ENCODE results near the gene GTF3C5.
"Not testable (repeated sequence)": the region's sequence is repeated elsewhere in the genome, so short reads cannot be mapped to it uniquely, and the experiment has no call there.

Gene GTF3C5

DNA sequence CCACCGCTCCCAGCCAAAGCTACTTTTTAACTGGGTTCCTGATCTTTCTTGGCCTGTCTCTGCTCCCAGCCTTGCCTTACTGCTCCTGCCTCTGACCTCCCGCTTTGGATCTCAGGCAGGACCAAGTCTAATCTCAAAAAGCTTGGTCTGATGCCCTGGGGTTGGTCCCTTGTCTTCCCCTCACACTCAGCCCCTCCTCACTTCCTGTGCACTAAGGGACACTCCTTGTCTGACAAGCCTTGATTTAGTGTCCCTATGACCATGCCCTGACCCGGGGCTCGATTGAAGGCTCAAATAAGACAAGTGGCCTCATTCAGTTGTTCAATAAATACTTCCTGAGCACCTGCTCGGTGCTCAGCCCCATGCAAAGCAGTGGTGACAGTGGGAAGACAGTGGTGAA lies 3.7 kb upstream of the GTF3C5 start:
- in situ Hi-C loops (cut with MboI; ENCODE audit: low sequenced_read_pairs) = no loop called here

DNA sequence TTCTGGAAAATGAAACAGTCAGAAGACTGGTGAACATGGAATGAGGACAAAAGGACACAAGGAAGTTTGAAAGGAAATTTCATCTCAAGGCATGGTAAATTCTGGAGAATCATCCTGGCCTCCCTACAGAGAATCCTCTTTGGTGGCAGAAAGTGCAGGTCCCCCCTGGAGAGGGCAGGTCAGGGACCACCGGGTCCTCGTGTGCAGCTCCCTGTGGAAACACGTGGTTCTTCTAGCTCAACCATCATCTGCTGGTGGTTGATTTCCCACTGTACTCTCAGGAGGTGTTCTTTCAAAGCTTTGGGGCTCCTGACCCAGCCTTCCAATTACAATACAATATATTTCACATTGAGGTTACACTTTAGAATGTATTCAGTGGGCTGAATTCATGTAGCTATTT lies 2.6 kb upstream of the GTF3C5 start:
- in situ Hi-C loops (cut with MboI; ENCODE audit: low sequenced_read_pairs) = no loop called here

DNA sequence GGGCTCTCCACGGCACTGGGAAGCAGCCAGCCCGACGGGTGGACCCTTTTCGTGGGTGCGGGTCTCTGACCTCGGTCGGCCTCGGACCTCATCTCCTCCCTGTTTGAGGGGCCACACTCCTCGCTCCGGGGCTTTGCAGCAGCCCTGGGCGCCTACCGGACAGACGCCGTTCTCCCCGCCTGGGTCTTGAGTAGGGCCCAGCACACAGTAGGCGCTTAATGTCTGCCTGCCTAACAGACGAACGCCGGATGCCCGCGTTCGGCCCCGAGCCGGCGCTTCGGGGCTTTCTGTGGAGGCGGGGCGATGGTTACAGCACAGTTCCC lies 842 bp upstream of the GTF3C5 start:
- in situ Hi-C loops (cut with MboI; ENCODE audit: low sequenced_read_pairs) = no loop called here

DNA sequence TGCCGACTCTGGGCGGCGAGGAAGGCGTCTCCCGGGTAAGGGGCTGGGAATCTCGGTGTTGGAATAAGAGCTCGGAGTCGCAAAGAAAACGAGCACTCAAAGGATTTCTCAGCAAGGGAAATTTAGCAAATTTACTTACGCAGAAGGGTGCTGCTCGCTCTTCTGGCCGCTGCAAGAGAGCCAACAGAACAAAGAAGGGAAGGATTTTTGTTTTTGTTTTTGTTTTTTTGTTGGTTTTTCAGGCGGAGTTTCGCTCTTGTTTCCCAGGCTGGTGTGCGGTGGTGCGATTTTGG lies 279 bp downstream of the GTF3C5 start:
- in situ Hi-C loops (cut with MboI; ENCODE audit: low sequenced_read_pairs) = no loop called here

DNA sequence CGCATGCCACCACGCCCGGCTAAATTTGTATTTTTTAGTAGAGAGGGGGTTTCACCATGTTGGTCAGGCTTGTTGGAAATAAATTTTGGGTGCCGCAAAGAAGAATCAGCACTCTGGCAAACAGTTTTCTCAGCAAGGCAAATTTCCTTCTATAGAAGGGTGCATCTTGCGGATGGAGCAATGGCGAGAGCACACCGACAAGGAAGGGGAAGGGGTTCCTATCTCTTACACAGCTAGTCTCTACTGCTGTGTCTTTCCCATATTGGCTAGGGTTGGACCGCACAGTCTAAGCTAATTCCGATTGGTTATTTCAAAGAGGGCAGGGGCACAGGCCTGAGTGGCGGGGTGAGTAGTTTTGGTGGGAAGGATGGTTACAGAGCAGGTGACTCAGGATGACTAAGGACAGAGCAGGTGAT lies 707 bp downstream of the GTF3C5 start:
- in situ Hi-C loops (cut with MboI; ENCODE audit: low sequenced_read_pairs) = no loop called here

DNA sequence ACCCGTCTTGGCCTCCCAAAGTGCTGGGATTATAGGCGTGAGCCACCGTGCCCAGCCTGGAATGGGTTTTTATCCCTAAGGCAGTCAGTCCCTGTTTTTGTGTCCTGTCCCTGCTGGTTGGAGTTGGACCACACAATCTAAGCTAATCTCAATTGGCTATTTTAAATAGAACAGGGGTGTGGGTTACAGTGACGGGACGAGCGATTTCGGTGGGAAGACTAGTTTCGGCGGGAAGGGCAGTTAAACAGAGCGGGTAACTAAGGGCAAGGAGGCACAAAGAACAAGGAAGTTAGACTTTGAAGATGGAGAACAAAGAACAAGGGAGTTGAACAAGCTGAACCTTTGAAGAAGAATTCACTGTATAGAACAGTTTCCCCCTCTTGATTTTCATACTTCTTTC lies 1.4 kb downstream of the GTF3C5 start:
- in situ Hi-C loops (cut with MboI; ENCODE audit: low sequenced_read_pairs) = no loop called here

DNA sequence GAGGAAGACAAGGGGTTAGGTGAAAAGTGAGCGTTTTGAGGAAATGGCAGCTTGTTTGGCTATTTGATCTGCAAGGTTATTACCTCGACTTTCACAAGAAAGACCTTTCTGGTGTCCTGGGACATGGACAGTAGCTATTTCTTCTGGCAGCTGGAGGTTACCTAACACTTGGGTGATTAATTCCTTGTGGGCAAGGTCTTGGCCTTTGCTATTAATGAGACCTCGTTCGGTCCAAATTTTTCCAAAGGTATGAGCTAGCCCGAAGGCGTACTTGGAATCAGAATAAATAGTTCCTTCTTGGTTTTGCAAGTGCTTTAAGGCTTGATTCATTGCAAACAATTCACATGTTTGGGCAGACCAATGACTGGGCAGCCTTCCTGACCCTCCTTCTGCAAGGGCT lies 4.9 kb downstream of the GTF3C5 start:
- in situ Hi-C loops (cut with MboI; ENCODE audit: low sequenced_read_pairs) = no loop called here

DNA sequence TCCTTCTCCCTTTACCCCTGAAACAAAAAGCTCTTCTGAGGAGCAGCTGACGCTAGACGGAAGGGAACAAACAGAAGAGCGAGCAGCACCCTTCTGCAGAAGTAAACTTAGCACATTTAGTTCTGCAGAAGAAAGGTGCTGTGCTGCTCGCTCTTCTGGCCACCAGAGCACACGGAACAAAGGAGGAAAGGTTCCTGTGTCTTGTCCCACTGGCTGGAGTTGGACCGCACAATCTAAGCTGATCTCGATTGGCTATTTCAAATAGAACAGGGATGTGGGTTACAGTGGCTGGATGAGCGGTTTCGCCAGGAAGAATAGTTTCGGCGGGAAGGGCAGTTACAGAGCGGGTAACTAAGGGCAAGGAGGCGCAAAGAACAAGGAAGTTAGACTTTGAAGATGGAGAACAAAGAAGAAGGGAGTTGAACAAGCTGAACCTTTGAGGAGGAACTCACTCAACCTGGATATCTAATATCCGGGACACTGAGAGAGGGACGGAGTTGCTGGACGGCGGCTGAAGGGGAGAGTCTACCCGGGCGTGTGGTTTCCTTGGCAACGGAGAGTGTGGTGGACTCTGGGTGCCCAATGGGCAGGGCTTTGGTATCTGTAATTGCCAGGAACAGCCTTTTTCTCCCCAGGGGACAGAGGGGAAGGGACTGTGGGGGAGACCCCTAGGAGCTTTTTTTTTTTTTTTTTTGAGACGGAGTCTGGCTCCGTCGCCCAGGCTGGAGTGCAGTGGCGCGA lies 7.1 kb downstream of the GTF3C5 start:
- in situ Hi-C loops (cut with MboI; ENCODE audit: low sequenced_read_pairs) = no loop called here

DNA sequence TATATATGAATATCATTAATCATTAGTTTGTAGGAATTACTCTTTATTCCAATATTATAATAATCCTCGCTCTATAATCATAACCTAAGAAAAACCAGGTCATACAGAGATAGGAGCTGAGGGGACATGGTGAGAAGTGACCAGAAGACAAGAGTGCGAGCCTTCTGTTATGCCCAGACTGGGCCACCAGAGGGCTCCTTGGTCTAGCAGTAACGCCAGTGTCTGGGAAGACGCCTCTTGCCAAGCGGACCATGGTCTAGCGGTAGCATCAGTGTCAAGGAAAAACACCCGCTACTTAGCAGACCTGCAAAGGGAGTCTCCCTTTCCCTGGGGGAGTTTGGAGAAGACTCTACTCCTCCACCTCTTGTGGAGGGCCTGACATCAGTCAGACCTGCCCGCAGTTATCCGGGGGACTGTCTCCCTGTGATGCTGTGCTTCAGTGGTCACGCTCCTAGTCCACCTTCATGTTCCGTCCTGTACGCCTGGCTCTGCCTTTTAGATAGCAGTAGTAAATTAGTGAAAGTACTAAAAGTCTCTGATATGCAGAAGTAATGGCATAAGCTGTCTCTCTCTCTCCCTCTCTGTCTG lies 10.2 kb downstream of the GTF3C5 start:
- in situ Hi-C loops (cut with MboI; ENCODE audit: low sequenced_read_pairs) = not testable (repeated sequence)

DNA sequence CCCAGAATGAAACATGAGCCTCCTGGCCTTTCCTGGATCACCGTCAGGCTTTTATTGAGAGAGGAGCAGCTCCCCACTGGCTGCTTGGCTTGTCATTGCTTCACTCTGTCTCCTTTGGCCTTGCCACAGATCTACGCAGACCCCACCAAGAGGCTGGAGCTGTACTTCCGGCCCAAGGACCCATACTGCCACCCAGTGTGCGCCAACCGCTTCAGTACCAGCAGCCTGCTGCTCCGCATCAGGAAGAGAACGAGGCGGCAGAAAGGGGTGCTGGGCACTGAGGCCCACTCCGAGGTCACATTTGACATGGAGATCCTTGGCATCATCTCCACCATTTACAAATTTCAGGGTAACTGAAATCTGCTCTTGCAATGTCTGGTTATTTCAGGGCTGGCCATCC lies 11.2 kb downstream of the GTF3C5 start:
- in situ Hi-C loops (cut with MboI; ENCODE audit: low sequenced_read_pairs) = no loop called here

DNA sequence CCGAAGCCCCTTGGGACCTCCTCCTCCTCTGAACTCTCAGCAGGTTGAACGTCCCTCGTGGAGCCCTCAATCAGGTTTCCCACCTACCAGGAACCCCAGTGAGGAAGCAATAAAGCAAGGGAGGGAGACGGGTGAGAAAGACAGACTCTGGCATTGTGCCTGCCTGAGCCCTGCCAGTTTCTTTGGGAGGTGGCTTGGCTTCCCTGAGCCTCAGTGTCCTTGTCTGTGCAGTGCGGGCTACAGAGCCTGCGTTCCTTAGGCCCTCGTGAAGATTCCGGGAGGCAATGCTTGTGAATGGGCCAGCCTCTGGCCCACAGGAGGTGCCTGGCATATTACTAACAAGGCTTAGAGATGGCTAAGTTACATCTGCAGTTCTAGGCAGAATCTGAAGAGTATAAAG lies 11.9 kb downstream of the GTF3C5 start:
- in situ Hi-C loops (cut with MboI; ENCODE audit: low sequenced_read_pairs) = no loop called here

DNA sequence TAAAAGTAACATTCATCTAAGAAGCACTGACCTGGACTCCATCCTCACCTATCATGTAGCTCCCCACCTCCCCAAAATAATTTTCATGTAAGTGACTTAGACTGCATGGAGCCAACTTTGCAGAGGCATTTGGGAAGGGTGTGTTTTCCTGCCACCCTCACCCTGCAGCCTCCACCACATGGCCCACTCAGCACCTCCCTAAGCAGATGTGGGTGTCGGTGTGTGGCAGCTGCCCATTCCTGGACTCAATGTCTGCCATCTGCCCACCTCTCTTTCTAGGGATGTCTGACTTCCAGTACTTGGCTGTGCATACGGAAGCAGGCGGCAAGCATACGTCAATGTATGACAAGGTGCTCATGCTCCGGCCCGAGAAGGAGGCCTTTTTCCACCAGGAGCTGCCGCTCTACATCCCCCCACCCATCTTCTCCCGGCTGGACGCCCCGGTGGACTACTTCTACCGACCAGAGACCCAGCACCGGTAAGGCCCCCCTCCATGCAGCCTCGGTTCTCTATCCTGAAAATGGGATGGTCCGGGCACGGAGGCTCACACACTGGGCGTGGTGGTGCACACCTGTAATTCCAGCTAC lies 12.7 kb downstream of the GTF3C5 start:
- in situ Hi-C loops (cut with MboI; ENCODE audit: low sequenced_read_pairs) = no loop called here

DNA sequence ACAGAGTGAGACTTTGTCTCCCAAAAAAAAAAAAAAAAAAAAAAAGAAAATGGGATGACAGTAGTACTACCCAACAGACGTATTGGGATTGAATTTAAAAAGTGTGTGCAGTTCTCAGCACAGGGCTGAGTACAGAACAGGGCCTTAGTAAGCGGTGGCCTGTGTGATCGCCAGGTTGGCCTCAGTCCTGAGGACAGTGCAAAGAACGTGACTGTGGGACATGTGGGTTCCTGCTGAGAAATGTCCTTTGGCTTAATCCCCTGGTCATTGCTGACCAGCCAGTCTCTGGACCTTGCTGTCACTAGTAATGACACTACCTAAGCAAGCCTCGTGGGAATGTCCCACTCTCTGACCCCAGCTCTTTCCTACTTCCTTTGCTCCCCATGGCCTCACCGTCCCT lies 13.3 kb downstream of the GTF3C5 start:
- in situ Hi-C loops (cut with MboI; ENCODE audit: low sequenced_read_pairs) = no loop called here

DNA sequence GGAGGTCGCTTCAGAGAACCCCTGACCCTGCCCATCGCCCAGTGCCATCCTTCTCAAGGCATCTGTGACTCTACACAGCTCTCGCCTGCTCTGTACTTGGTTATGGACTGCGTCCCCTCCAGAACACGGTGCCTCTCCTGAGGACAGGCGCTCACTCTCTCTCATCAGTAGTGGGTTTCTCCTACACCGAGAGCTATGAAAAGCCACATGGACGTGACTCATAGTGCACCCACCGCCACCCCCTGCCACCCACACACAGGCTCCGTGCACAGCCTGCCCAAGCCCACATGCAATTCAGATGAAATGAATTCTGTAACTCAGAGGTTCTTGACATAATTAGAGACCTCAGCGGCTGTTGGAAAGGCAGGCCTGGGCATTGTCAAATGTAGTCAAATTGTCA lies 13.9 kb downstream of the GTF3C5 start:
- in situ Hi-C loops (cut with MboI; ENCODE audit: low sequenced_read_pairs) = no loop called here

DNA sequence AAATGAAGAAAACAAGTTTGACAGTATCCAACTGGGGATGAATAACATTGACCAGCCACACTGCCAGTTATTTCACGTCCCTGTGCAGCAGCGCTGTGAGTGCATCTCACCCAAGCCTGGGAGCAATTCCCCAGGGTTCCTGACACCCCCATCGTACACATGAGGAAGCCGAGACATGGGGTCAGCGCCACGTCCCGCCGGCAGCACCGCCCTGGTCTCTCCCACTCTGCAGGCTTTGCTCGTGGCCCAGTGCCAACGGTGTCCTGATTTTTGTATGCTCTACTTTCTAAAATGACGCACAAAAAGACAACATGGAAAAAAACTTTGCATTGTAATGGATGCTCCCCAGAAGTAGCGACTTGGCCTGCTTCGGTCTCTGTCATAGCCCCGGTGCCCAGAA lies 14.3 kb downstream of the GTF3C5 start:
- in situ Hi-C loops (cut with MboI; ENCODE audit: low sequenced_read_pairs) = no loop called here

DNA sequence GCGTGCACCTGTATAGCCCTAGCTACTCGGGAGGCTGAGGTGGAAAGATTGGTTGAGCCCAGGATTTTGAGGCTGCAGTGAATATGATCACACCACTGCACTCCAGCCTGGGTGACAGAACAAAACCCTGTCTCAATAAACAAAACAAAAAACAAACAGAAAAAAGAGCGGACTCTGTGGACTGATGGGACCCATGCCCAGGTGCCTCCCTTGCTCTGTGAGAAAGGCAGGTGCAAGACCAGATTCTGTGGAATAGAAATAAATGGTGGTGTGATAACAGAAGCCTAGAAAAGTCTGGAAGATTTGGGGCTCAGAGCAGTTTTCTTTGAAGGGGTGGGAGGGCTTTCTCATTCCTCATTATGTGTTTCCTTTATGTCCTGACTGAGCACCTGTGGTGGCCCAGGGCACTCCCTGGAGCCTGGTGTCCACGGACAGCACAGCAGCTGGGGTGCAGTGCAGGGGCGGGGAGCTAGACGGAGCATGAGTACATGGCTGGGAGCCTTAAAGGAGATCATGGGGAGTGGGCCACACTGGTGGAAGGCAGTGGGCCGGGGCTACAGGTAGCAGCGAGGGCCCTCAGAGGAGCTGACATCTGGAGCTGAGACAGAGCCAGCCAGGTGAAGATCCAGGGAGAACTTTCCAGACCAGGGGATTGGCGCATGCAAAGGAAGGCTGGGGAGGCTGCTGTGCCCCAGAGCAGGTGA lies 15.6 kb downstream of the GTF3C5 start:
- in situ Hi-C loops (cut with MboI; ENCODE audit: low sequenced_read_pairs) = no loop called here

DNA sequence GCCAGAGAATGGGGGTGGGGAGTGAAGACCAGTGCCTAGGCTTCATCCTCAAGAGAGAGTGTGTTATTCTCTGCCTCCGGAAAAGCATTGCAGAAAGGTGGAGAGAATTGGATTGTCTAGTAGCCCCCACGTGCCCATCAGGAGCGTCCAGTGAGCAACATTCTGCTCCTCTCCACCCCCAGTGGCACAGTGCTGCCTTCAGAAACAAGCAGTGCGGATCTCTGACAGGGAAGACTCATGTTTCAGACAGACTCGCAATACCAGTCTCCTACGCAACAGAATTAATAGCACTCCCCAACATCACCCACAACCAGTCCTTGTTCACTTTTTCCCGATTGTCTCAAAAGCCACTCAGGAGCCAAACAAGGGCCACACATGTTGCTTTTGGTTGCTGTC lies 16.1 kb downstream of the GTF3C5 start:
- in situ Hi-C loops (cut with MboI; ENCODE audit: low sequenced_read_pairs) = no loop called here

DNA sequence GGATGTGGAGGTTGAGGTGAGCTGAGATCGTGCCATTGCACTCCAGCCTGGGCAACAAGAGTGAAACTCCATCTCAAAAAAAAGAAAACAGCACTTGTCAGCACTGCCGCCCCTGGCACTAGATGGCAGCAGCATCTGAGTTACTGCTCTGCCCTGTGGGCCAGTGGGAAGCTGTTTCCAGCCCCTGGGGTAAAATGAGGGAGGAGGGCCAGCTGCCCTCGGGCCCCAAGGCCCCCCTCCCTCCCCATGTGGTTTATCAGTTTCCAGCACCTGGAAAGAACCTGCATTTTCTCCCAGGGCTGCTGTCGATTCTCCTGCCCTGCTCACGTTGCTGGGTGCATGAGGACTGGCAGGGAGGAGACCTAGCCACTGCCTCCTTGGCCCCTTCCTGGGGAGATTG lies 17.8 kb downstream of the GTF3C5 start:
- in situ Hi-C loops (cut with MboI; ENCODE audit: low sequenced_read_pairs) = no loop called here

DNA sequence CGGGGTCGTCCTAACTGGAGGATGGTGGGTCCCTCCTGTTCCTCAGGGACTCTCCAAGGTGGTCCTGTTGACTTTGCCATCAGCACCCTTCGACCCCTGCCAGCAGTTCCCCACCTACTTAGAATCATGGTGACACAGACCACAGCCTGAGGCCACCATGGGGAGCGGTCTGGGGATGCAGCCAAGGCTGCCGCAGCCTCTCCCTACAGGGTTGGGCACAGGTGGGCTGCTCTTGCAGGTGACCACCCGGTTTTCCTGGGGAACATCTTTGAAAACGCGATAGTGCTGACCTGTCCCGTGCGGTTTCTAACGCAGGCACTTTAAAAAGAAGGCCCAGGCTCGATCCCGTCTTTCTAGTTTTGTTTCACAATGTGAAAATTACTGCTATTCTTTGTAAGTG lies 18.2 kb downstream of the GTF3C5 start:
- in situ Hi-C loops (cut with MboI; ENCODE audit: low sequenced_read_pairs) = no loop called here

DNA sequence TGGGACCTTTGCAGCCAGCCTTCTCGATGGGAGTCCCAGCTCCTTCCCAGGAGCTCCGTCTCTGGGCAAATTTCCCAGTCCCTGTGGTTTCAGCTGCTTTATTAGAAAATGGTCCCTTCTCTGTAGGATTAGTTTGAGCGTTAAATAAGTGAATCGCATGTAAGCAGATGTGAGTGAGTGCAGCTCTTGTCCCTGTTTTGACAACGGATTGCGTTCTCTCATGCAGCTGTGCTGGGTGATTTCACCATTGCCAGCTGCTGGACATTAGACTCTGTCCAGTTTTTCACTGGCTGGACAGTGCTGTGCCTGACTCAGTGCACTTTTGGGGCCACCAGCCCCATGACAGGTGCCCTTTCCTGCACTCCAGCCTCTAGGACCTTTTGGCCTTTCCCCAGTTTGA lies 19.3 kb downstream of the GTF3C5 start:
- in situ Hi-C loops (cut with MboI; ENCODE audit: low sequenced_read_pairs) = no loop called here

DNA sequence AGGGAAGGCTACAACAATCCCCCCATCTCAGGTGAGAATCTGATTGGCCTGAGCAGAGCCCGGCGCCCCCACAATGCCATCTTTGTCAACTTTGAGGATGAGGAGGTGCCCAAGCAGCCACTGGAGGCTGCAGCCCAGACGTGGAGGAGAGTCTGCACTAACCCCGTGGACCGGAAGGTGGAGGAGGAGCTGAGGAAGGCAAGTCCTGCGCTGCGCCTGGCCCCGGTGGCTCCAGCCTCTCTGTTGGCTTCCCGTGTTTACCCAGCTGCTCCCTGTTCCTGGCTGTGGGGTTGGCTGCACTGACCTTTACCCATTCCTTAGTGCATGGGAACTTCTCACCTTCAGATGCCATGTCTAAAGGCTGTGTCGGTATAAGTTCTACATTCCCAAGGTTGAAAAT lies 20.0 kb downstream of the GTF3C5 start:
- in situ Hi-C loops (cut with MboI; ENCODE audit: low sequenced_read_pairs) = no loop called here

DNA sequence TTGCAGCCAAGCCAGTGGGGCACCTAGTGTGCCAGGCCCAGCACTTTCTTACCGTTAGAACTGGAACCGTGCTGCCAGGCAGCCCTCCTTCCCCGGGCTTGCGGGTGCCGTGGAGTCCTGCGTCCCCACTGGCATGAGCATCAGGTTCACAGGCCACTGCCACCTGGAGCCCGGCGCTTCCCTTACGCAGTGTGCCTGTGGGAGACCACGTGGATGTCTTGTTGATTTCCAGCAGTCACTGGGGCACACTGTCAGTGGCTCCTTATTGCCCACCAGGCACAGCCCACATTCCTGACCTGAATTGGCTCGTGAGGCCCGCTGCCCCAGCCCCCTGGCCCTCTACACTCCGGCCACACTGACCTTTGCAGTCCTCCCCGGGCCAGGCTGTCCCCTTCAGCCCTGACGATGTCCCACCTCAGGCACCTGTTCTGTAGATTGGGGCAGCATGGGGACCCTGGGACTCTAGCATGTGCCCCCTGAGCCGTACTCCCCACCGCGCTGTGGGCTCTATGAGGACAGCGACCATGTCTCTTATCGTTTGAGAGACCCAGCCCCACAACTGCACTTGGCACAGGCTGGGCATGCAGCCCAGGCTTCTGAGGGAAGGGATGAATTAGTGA lies 20.6 kb downstream of the GTF3C5 start:
- in situ Hi-C loops (cut with MboI; ENCODE audit: low sequenced_read_pairs) = no loop called here
